ENCODE data around the gene SUPT3H.
"Not testable (repeated sequence)": the region's sequence is repeated elsewhere in the genome, so short reads cannot be mapped to it uniquely, and the experiment has no call there.

Gene SUPT3H

DNA sequence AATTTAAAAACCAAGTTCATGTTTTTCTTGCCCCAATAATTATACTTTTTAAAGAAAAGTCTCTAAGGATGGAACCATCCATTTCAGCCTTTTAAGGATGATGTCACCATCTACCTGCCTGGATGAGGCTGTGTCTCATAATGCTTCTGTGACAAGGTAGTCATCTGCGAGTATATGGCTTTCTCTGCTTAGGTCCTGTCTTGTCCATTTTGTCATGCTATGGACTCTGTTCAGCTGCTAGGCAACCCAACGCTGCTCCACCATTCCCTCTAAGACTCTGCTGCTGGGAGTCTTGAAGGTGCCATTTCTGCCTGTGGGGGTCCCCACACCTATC is 509.4 kb downstream of the SUPT3H start:
- DNase-seq: no peak

DNA sequence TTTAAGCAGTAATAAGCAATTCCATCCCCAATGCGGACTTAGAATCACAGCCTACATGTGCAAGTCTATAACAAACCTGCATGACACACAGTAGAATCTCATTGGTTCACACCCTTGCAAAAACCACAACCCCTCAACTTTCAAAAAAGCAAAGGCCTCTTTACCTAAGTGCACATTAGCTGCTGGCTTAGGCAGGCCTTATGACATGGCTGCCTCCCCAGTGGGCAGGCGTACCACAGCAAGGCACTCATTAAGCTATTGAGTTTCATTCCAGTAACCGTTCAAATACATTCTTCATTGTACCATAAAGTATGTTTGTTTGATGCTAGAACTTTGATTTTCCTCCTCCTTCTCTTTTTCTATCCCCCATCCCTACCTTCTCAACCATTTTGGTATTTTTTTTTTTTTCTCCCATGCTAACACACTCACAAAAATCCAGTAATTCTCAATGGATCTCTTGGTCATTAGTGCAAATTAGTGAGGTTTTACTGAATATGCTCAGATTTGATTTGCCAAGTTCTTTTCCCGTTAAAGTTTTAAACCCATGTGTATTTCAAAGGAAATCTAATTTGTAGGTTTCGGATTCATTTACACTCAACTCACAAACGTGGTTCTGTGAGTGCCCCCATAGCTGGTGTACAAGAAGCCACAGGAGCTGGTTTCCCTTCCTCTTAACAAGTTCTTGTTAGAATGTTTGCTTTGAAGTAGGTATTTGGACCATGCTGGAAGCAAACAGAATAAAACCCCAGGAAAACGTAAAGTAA is 510.0 kb downstream of the SUPT3H start:
- DNase-seq: no peak

DNA sequence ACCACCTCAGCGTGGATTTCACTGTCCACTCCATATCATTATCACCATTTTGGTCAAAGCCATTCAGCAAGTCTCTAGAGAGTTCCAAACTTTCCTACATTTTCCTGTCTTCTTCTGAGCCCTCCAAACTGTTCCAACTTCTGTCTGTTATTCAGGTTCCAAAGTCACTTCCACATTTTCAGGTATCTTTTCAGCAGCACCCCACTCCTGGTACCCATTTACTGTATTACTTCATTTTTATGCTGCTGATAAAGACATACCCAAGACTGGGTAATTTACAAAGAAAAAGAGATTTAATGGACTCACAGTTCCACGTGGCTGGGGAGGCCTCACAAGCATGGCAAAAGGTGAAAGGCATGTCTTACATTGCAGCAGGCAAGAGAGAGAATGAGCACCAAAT is 512.5 kb downstream of the SUPT3H start:
- DNase-seq: not testable (repeated sequence)

DNA sequence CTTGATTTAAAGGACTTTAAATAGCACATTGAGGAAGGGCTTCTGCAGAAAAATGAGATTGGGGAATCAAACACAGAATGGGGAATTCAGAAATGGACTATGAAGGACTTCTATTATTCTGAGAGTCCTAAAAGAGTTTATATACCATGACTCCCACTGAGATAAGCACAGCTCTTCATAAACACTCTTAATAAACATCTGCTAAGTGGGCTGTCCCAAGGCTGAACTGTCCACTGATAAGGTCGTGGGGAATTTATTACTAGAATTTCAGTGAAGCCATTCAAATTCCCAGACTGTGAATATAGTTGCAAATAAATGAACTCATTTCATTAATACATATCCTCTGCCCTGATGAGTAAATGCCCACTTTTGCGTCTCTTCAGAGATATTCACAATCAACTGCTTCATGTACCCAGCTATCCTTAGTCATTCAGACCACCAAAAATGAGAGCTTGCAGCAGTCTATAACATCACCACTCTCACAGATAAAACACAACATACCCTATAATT is 517.8 kb downstream of the SUPT3H start:
- DNase-seq: no peak

DNA sequence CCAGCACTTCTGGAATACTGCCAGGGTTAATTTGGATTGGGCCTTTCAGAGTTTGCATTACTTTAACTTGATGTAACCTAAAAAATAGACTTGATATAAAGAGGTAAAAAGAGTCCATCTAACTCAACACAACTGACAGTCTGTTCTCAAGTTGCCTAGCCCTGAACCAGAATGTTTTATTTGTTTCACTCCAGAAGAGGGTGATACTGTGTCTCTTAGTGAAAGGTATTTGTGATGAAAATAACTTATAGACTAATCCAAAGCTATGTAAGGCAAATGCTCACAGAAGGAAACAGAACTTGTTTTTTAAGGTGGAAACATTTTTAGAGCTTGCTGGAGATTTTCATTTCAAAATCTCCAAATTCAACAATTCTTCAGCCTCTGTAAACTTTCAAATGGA is 518.7 kb downstream of the SUPT3H start:
- DNase-seq: no peak

DNA sequence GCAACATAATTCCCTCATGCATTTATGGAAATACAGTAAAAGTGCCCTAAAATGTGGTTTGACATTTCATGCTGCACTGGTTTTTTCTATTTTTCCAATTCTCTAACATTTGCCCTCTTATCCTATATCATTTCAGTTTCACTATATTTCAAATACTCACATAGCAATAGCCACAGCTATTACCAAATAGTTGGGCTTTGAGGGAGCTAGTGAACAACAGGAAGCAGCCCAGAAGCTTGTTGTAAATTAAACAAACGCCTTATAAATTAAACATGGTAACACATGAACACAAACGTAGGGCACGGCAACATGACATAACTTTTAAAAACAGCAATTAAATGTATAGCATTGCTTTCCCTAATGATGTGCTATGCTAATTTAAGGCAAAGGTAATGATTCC is 521.3 kb downstream of the SUPT3H start:
- no peak for DNase-seq

DNA sequence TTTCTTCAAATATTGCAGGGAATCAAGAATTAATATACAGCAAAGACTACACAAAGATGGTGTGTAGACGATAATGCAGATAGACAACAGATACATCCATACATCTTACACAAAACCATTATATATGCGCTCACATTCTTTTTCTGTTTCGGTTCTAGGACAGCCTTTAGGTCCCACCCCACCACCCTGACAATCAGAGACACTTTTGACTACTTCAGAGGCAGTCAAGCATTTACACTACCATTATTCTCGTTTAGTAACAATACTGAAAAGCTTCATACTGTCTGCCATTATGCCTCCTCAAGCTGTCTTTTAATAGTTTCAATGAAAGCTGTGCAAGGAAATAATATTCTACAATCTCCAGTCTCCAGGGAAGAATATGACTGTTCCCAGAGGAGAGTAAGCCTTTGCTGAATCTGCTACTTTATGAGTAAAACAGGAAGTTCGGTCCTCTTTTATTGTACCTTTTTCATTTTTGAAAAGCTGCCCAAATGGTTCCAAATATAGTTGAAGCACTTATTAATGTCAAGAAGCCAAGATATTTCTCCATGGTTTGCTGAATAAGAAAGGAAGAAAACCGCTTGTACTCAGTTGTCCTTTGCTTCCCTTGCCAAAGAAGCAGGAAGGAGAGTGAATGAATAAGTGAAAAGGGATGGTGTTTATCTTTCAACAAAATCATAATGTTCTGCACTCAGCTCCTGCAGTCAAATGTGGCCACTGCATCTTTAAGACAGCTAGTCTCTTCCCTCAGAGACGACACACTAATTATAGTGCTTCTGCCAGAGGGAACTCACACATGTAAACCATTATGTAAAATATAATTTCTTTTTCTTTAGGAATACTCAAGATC is 521.9 kb downstream of the SUPT3H start:
- no peak for DNase-seq

DNA sequence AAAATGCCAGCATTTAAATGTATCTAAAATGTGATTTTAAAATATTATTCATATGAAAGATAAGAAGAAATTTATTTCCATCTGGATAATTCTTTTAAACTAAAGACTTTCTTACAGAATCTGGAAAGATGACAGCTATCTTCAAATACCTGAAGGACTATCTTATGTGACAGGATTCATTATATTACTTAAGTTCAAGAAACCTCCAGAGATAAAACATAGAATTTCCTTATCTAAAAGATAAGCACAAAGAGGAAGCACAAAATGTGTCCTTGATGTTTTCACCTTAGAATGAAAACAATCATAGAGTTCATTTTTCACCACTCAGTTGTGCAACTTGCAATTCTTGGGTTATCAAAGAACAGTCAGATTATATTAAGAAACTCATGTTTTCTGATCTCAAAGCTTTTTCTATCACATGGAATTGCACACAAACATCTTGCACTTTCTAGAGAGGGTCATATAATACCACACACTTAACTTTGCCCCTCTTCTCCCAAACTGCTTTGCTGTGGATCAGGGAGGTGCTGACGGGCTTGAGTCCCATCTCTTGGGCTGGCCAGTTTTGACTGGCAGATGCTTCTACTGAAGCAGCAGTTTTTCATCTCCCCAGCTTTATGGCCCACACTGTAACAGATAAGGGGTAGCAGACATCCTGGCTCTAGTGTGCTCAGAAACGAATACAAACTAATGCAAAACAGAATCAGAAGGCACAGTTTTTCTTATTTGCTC is 522.9 kb downstream of the SUPT3H start:
- DNase-seq: no peak

DNA sequence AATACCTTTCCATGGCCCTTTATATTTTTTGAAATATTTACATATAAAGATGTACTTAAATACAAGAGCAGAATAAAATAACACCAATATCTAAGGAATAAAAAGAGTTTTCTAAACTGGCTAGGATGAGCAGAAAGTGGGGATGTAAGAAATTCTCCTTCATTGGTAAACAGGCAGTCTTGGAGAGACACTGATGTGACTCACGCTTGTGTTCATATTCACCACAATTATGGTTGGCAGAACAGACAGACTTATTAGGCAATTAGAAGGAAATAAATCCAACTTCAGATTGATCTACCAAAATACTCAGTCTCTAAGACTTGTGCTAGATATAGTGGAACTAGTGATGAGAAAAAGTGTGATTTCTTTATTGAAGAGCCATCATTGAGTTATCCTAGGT is 526.6 kb downstream of the SUPT3H start:
- no peak for DNase-seq

DNA sequence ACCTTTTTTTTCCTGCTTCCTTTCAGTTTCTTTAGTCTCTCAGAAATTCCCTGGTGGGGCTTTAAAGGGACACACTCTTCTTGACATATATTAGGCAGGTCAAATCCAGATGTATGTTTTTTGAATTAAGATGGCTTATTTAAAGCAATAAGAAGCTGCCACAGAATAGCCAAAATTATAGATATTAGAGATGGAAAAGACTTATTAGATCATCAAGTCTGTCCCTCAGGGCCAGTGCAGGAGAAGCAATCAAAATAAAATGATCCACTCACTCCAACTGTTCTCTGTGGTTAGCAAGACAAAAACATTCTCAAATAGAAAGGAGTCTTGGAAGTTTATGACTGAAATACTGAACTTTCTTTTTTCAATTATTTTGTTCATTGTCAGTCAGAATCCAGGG is 527.4 kb downstream of the SUPT3H start:
- no peak for DNase-seq

DNA sequence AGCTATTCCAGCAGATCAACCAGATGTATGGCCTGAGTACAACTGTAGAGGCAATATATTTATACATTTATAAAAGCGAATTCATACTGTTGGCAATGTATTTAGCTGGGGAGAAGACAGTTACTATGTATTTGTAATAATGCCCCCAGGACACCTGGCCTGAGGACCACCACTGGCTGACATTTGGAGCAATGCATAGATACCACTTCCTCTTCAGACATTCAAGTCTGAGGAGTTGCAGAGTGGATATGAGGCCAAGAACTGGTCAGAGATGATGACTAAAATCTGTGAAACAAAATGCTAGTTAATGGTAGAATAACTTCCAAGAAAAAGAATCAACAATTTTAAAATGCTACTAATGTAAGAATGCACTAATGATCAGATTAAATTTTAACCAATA is 527.9 kb downstream of the SUPT3H start:
- DNase-seq: no peak

DNA sequence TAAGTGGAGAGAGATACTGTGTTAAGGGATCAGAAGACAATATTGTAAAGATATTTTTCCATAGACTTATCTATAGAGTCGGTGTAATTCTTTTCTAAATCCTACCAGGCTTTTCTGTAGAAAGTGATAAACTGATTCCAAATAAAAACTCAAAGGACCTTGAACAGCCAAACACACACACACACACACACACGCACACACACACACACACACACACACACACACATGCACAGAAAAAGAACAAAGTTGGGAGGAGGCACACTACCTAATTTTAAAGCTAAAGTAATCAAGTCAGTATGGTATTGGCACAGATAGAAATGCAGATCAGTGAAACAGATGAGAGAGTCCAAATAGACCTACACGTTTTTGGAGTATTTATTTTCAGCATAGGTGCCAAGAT is 534.0 kb downstream of the SUPT3H start:
- DNase-seq: no peak

DNA sequence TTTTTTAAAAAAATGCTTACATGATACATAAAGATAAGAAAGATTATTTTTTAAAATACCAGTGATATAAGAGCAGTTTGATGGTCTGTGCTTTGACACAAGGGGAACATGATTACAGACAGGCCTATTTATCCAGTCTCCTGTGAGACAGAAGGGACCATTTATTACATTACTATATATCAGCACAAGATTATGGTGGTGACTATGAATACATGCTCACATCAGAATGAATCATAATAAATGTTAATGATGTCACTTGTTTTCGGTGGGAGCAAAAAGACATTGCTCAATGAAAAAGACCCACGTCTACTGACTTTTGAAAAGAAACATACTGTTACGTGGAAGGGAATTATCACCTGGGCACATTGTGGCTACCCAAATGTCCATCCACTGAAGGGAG is 535.1 kb downstream of the SUPT3H start:
- no peak for DNase-seq

DNA sequence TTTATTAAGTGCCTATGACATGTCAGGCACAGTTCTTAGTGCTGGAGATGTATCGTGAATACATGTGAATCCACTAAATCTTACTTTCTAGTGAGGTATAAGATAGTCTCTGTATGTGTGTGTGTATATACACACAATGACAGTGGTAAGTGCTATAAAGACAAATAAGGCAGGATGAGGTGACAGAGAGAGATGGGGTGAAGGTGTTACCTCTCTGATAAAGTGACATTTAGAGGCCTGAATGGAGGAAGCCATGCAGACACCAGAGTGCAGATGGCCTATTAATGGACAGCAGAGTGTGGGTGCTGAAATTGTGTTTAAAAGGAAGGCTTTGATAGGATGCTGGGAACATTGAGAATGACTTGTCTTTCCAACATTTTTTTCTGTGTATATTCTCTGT is 535.9 kb downstream of the SUPT3H start:
- no peak for DNase-seq

DNA sequence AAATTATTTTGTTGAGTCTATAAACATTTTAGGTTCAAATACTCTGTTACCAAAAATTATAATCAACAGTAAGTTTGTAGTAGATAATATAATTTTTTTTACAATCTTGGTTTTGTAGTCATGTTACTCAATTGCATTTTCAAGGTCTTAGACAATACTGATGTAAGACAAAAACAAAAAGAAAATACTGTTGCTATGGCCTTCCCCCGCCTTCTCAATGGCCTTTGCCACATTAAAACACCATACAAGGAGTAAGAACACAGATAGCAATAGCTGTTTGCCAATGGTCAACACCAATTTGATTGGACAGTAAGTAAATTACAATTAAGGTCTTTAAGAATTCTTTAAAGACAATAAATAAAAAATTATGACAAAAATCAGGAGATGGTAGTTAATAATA is 540.0 kb downstream of the SUPT3H start:
- DNase-seq: no peak

DNA sequence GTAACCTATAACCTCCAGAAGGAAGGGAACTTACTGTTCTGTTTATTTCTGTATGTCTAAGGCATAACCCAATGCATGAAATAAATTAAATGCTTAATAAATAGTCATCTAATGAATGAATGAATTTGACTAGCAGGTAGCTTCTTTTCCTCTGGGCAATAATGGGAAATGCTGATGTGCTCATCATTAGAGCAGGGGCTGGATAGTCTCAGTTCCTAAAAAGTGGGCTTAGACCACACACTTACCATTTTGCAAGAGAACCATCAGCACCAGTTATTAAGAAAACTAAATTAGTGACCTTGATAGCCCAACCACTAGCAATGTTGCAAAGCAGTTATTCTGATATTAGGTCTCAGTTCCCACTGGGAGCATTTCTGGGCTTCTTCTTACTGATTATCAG is 540.5 kb downstream of the SUPT3H start:
- DNase-seq: no peak

DNA sequence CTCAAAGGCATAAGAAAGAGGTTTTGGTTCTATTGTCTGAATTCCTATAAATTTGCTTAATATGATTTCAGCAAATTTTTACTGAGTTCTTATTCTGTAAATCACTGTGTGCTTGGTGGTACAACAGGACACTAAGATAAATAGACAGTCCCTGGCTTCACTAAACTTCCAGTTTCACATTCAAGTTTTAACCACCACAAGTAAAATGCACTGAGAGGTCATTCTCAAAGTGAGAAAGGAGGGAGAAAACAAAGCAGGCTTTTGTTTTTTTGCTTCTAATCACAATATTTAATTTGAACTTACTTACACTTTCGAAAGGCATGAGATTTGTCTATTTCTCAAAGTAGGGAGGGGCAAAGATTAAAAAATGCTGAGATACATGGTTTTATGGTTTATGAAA is 544.5 kb downstream of the SUPT3H start:
- no peak for DNase-seq

DNA sequence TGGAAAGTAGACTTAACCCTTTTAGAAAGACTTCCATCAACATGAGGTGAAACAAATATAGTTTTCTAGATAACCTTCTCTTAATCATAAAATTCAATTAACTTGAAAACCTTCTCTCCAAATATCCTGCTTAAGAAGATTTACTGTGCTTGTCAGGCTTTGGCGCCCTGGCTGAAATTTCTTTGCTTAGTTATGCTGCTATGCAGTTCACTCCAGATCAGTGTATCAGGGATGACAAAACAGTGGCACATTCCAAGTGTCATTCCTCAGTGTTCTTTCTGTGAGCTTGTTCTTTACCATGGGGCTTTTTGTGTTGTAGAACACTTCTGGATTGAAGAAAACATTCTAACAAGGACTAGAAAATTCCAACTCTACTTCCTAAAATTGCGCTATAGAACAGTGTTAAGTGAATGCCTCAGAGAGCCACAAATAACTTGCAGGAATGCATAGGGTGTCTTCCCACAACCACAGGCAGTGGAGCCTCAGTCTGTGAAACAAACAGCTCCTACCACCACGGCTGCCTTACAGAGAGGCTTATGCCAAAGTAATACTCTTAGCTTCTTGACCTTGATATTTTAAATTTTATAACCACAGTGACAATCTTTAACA is 546.6 kb downstream of the SUPT3H start:
- DNase-seq: no peak

DNA sequence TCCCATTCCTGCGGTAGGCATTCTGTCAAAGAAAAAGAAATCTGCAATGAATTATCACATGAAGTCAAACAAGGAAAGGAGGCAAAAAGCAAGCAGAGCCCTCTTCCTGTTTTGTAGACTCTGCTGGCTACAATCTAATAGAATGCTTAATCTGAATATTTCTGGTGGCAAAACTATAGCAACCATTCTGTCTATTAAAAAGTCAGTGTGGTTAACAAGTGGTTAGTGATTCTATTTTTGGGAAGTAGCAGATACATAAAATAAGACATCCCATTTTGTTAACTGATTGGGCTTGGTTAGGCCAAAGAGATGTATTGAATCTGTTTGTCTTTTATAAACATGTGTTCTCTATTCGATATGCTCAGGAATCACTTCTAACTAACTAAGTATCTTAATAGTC is 547.9 kb downstream of the SUPT3H start:
- no peak for DNase-seq

DNA sequence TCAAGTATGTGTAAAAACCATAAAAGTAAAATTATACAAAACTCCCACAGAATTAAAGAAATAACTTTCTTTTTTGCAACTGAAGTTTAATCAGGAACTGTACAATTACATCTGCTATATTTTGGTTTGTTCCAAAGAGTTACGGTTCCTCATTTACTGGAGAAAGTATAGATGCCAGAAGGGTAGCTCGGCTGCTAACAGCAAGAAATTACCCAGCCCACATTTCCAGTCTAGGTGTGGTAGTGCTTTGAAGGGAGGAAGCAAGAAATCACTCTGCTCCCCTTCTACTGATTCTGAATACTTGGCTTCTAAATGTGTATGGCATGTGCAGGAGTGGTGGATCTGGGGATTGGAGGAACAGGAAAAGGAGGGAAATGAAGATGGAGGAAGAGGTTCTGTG is 549.0 kb downstream of the SUPT3H start:
- no peak for DNase-seq

DNA sequence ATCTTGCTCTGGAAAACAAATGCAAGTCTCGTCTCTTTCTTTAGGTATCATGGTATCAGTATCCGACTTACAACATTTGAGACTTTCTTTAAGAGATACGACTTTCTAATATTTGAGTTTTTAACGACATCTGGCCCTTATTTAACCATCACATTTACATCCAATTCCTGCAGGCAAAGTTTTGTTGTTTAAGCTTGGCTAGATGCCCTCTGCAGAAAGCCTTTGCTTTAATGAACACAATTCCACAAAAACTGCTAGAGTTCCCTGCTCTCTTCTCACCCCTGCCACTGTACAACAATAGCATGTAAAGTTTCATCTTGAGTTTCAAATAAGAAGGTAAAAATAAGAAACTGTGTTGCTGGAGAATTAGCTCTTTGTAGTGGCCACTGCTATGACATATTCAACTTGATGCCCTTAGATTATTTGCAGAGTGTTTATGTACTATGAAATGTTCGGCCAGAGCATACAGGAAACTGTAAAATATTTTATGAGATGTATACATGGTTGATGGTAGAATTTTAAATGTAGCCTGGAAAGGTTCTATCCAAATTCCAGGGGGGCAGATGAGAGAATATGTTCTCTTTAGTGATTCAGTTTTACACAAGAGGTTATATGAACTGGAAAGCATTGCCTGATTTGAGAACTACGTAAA is 551.6 kb downstream of the SUPT3H start:
- DNase-seq: no peak

DNA sequence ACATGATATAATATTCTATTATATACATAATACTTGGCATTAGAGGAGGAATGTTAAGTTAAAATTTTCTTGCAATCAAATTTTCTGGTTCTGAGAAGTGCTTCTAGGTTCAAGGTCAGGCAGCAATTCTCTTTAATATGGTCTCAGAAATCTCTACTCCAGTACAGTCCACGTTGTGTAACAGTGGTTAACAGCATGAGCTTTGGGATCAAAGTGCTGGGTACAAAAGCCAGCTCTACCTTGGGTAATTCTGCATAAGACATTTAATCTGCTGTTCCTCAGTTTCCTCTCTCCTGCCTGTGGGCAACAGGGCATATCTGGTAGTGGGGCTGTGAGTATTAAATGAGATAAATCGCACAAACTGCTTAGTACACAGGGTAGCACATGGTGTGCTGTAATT is 552.5 kb downstream of the SUPT3H start:
- DNase-seq: no peak

DNA sequence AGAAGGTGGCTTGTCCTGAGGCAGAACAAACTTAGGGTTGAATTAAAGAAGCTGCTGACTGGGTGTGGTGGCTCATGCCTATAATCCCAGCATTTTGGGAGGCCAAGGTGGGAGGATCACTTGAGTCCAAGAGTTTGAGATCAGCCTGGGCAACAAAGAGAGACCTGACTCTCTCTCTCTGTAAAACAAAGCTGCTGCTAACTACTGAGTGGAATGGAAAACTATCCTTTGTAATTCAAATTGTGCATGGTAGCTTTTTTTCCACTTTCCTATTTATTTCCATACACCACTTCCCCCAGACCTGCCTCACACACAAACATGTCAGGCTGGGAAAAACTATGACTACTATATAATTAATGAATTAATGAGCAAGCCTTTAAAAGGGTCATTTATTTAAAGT is 553.2 kb downstream of the SUPT3H start:
- no peak for DNase-seq

Data from DMS53 (cell line).